Adrenal gland (tissue), 12 donors: Measurements from ENCODE around the gene ASB1. TPM values are rescaled to one million over a fixed set of nuclear protein-coding genes. Genes with fewer than 3 reads are reported as not detected.
A peak's percentile ranks its signal among the peaks of the same experiment; 100 is the strongest.

Source experiments
- DNase-seq, 7 donors: peaks; one replicate each; pipeline ENCODE4 v3.0.0-alpha.2; 2019 to 2020
- H3K27ac ChIP-seq, 5 donors: fragments of 200-600 bp; sonication (generic) in 4 of 5; 1 replicate in 3 of 5; 2 replicates in 2 of 5; pipeline versions ENCODE4 v1.5.1 to v1.8.0; 2016 to 2020; ENCODE audit warnings: mild to moderate bottlenecking in 1 of 5
- H3K27me3 ChIP-seq: fragments of 200-600 bp; 2 replicates; pipeline ENCODE4 v1.8.0; 2021
- H3K36me3 ChIP-seq, 2 donors: fragments of 200-600 bp; replicated peaks in 1 of 2; 1 replicate in 1 of 2; 2 replicates in 1 of 2; pipeline versions ENCODE4 v1.5.1 to v1.8.0; 2018 to 2022
- H3K4me1 ChIP-seq, 2 donors: fragments of 200-600 bp; replicated peaks in 1 of 2; 1 replicate in 1 of 2; 2 replicates in 1 of 2; pipeline versions ENCODE4 v1.5.1 to v1.8.0; 2018 to 2021
- H3K4me3 ChIP-seq, 4 donors: fragments of 200-600 bp; sonication (generic) in 3 of 4; one replicate each; pipeline ENCODE4 v1.5.1; 2016 to 2018
- H3K9me3 ChIP-seq, 3 donors: fragments of 200-600 bp; sonication (generic) in 1 of 3; replicated peaks in 1 of 3; 1 replicate in 2 of 3; 2 replicates in 1 of 3; pipeline versions ENCODE4 v1.5.1 to v1.8.0; 2016 to 2021
- POLR2A ChIP-seq, 2 donors: fragments of 450-650 bp; IDR thresholded peaks; one replicate each; pipeline ENCODE4 v1.6.1; 2017; ENCODE audit warnings: antibody characterized with exemption in 2 of 2, mild to moderate bottlenecking in 2 of 2, moderate library complexity in 1 of 2
- WGBS, 4 donors: extraction: QIAGEN DNeasy Blood & Tissue Kit in 2 of 4; methylation state at CpG; one replicate each; pipeline versions ENCODE4 v1.1.5 to v1.1.7; 2013 to 2017; 5-methylcytosine and 5-hydroxymethylcytosine counted together
- intact Hi-C, 2 donors: fragments of 100-400 bp; cut with DNase I; formaldehyde crosslinking; loops; one replicate each; pipeline versions ENCODE4 v1.14.1 to v1.15.0; 2022 to 2023
- polyA plus RNA-seq, 3 donors: library from polyadenylated mRNA; stranded (reverse); fragments of 200-250 nt in 2 of 3; fragments of 350-450 nt in 1 of 3; fragmentation: Illumina TruSeq in 1 of 3; extraction: RNeasy Lipid Tissue Mini Kit (QIAGEN cat#74804) in 1 of 3; gene quantifications; one replicate each; pipeline ENCODE4 v1.2.3, GENCODE V29; 2013 to 2014
- total RNA-seq, 9 donors: library from RNA; depleted of rRNA in 4 of 9; stranded (reverse); fragments of >200 nt in 4 of 9; fragments of 120-200 nt in 1 of 9; fragmentation: NEBNext Ultra II Directional in 1 of 9; extraction: Animal tissue kit (Norgen Biotek cat#: 25700) in 1 of 9; gene quantifications; one replicate each; pipeline versions ENCODE4 v1.1.0 to v1.2.4, GENCODE V29; 2013 to 2023
- TF ChIP-seq, protein P1 (sequence below), 6 experiments: fragments of 450-650 bp in 4 of 6; fragments of 200-600 bp in 2 of 6; sonication (generic) in 1 of 6; IDR thresholded peaks; 1 replicate in 5 of 6; 2 replicates in 1 of 6; pipeline versions ENCODE4 v1.5.1 to v1.8.0; 2016 to 2021; ENCODE audit warnings: antibody characterized with exemption in 6 of 6, mild to moderate bottlenecking in 2 of 6, moderate library complexity in 1 of 6
- donor health status: healthy with polysubstance abuse.
- donor health status: Bipolar disorder and iron deficiency.
- donor health status: DM: yes; HTN: yes; CAD: no.
- donor health status: DM: no; HTN: no; CAD: no.
- donor health status: DM: no; HTN: no; CAD: no.
- donor health status: DM: yes; HTN: yes; CAD: no.

ASB1 gene
- total and polyA plus RNA-seq, 12 donors, result 12.2 to 28.8 (median 19.6) TPM

DNA sequence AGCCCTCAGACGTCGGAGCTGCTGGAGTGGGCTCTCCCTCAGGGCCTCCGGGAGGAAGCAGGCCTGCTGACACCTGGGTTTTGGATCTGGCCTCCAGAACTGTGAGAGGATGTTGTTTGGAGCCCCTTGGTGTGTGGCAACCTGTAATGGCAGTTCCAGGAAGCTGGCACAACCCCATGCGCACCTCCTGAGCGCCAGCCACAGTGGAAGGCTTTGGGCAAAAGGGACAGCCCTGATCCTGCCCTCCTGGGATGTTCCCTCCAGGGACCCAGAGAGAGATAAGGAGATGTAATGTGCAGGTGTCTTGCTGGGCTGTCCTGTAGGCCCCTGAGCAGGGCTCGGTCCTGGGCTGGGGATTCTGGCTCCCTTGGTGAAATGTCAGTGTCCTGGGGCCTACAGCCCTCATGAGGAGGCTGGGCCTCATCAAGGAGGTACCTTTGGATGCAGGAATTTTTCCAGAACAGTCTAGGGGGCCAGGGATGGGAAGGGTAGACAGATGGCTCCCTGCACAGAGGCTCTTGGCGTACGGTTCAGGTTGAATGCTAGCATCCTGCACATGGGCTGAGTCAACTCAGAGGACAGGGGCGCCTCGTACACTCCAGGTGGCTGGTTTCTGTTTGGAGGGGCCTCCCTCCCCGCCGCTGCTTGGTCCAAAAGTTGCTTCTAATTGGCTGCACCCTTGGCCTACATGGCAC lies 61.1 kb downstream of the ASB1 start:
- intact Hi-C loops, result no loop called here
- Histone ChIP-seq H3K27me3 (no peaks in the 10 kb centered on the region), H3K9me3 (no peaks in the 10 kb centered on the region), H3K36me3 (no peaks in the 10 kb centered on the region), H3K27ac (no peak overlapping the region), H3K4me3 (no peak overlapping the region), H3K4me1 (no peaks in the 10 kb centered on the region)
- no peak for TF ChIP-seq POLR2A (IDR thresholded peaks at IDR 0.05)
- TF ChIP-seq, protein P1, sequence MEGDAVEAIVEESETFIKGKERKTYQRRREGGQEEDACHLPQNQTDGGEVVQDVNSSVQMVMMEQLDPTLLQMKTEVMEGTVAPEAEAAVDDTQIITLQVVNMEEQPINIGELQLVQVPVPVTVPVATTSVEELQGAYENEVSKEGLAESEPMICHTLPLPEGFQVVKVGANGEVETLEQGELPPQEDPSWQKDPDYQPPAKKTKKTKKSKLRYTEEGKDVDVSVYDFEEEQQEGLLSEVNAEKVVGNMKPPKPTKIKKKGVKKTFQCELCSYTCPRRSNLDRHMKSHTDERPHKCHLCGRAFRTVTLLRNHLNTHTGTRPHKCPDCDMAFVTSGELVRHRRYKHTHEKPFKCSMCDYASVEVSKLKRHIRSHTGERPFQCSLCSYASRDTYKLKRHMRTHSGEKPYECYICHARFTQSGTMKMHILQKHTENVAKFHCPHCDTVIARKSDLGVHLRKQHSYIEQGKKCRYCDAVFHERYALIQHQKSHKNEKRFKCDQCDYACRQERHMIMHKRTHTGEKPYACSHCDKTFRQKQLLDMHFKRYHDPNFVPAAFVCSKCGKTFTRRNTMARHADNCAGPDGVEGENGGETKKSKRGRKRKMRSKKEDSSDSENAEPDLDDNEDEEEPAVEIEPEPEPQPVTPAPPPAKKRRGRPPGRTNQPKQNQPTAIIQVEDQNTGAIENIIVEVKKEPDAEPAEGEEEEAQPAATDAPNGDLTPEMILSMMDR (IDR thresholded peaks at IDR 0.05), result no peak
- WGBS, 4 donors, result 88 to 94% (median 92%) methylated on average over 9 to 12 of the region's 12 CpGs
- peak in 1 of 7 donors; percentile 24 for DNase-seq

DNA sequence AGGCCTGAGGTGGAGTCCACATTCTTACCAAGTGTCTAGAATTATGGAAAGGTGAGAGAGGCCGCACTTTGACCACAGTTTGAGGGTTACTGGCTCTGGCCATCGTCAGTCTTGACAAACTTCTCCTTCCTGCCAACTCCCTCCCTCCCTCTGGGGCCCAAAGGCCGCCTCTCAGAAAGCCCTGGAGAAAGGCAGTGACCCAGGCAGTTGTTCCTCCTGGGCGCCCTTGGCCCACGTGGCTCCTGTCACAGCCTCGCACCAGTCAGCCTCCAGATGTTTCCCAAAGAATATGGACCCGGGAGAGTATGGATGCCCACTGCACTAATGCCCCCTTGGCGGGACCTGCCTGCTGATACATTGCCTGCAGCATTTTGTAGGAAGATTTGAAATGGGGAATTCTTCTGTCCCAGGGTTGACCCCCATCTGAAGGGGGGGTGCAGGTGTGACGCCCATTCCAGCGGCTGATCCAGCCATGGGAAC lies 61.7 kb downstream of the ASB1 start:
- H3K36me3 ChIP-seq, result no peaks in the 10 kb centered on the region
- no peaks in the 10 kb centered on the region for H3K9me3 ChIP-seq
- no peaks in the 10 kb centered on the region for H3K27me3 ChIP-seq
- TF ChIP-seq POLR2A (IDR thresholded peaks at IDR 0.05), result no peak
- TF ChIP-seq, protein P1 (IDR thresholded peaks at IDR 0.05), result no peak
- H3K4me3 ChIP-seq, result no peak overlapping the region
- no peak overlapping the region for H3K27ac ChIP-seq
- no peaks in the 10 kb centered on the region for H3K4me1 ChIP-seq
- 87 to 93% (median 87%) methylated on average over 7 to 10 of the region's 10 CpGs for WGBS, 4 donors
- intact Hi-C loops, result no loop called here
- peak in 1 of 7 donors; percentile 20 for DNase-seq

DNA sequence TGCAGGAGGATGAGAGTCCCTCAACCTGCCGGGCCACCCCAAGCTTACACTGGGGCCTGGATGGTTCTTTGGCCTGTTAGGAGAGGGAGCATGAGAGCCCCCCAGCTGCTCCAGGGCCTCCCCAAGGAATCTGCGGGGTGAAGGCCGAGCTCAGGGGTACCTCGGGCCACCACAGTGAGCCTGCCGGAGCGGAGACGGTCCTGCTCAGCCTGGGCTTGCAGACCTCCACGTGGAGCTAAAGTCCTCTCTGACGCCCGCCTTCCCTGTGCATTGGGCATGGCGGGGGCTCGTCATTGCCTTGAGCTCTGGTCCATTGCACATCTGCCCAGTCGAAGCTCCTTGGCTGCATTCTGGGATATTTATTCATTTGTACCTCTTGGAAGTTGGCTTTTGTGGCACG lies 62.7 kb downstream of the ASB1 start:
- DNase-seq, result peak in 1 of 7 donors; percentile 14
- WGBS, 4 donors, result 84 to 92% (median 90%) methylated on average over 8 to 14 of the region's 14 CpGs
- H3K27ac ChIP-seq, result no peak overlapping the region
- no peaks in the 10 kb centered on the region for H3K36me3 ChIP-seq
- no peak overlapping the region for H3K4me3 ChIP-seq
- no peak for TF ChIP-seq POLR2A (IDR thresholded peaks at IDR 0.05)
- TF ChIP-seq, protein P1 (IDR thresholded peaks at IDR 0.05), result no peak
- H3K4me1 ChIP-seq, result no peaks in the 10 kb centered on the region
- no peaks in the 10 kb centered on the region for H3K9me3 ChIP-seq
- no peaks in the 10 kb centered on the region for H3K27me3 ChIP-seq
- intact Hi-C loops, result no loop called here

DNA sequence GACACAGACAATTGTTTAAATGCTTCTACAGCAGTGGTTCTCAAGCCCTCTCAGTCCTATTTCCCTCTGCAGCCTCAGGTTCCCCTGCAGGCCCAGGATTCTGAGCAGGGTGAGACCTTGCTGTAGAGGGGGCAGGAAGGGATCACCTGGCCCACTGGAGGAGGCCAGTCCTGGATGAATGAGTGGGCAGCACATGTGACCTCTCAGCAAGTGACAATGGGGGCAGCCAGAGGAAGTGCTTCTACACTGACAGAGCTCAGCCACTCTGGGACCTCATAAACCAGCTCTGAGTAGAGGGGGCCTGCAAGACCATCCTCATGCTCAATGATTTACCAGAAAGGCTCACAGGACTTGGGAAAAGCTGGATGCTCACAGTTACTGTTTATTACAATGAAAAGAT lies 63.2 kb downstream of the ASB1 start:
- TF ChIP-seq, protein P1 (IDR thresholded peaks at IDR 0.05), result no peak
- no peak for TF ChIP-seq POLR2A (IDR thresholded peaks at IDR 0.05)
- intact Hi-C loops, result no loop called here

More for the DNA sequence above, 63.2 kb downstream of the ASB1 start:
- no peaks in the 10 kb centered on the region for H3K27me3 ChIP-seq
- DNase-seq, result peak in 1 of 7 donors; percentile 21
- no peaks in the 10 kb centered on the region for H3K9me3 ChIP-seq
- H3K4me1 ChIP-seq, result no peaks in the 10 kb centered on the region
- no peak overlapping the region for H3K4me3 ChIP-seq
- H3K36me3 ChIP-seq, result no peaks in the 10 kb centered on the region
- no peak overlapping the region for H3K27ac ChIP-seq
